ENCODE data around the gene SRP14.
A peak's percentile ranks its signal among the peaks of the same experiment; 100 is the strongest.

- TF ChIP-seq, protein P1, sequence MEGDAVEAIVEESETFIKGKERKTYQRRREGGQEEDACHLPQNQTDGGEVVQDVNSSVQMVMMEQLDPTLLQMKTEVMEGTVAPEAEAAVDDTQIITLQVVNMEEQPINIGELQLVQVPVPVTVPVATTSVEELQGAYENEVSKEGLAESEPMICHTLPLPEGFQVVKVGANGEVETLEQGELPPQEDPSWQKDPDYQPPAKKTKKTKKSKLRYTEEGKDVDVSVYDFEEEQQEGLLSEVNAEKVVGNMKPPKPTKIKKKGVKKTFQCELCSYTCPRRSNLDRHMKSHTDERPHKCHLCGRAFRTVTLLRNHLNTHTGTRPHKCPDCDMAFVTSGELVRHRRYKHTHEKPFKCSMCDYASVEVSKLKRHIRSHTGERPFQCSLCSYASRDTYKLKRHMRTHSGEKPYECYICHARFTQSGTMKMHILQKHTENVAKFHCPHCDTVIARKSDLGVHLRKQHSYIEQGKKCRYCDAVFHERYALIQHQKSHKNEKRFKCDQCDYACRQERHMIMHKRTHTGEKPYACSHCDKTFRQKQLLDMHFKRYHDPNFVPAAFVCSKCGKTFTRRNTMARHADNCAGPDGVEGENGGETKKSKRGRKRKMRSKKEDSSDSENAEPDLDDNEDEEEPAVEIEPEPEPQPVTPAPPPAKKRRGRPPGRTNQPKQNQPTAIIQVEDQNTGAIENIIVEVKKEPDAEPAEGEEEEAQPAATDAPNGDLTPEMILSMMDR (IDR thresholded peaks at IDR 0.05; ENCODE audit: low read depth, low read length), result peak; percentile 85
- TF ChIP-seq POLR2A (IDR thresholded peaks at IDR 0.05; ENCODE audit: extremely low read depth, insufficient read length), result no peak
- peak; percentile 90 for TF ChIP-seq MYC (IDR thresholded peaks at IDR 0.05; ENCODE audit: low read depth, low read length)
Observed at GRCh38 chr15:40044717-40045571, 6.0 kb upstream of the SRP14 start.

Measured in NB4 (cell line).